ENCODE results near the gene CMIP.

DNA sequence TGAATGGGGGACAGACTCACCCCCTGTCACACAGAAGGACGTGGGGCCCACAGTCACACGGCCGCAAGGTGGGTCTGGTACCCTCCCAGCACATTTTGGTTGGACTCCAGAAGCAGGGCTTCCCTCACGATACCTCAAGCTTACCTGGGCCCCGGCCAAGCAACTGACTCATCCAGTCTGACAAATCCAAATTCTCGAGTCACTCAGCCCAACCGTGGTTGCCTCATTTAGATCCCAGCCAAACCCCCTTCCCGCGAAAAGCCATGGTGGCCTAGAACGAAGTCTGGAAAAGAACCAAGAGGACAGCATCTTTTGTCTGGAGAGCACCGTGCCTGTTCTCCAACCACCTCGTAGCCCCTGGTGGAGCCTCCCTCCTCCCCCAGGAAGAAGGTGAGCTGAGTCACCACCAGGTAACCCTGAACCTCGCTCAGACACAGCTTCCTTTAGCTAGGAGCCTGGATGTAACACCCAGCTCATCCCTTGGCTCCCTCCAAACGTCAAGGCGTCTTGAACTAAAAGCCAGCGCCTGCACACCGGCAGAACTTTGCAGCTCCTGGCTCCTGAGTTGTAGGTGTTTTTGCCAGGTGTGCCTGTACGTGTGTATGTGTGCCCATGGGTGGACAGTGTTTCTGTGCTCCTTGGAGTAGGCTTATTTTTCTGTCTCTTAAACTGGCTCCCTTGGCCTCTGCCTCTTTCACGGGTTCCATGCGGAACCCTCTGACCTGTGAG, 78.9 kb downstream of the CMIP start:
- TF ChIP-seq, protein P1, sequence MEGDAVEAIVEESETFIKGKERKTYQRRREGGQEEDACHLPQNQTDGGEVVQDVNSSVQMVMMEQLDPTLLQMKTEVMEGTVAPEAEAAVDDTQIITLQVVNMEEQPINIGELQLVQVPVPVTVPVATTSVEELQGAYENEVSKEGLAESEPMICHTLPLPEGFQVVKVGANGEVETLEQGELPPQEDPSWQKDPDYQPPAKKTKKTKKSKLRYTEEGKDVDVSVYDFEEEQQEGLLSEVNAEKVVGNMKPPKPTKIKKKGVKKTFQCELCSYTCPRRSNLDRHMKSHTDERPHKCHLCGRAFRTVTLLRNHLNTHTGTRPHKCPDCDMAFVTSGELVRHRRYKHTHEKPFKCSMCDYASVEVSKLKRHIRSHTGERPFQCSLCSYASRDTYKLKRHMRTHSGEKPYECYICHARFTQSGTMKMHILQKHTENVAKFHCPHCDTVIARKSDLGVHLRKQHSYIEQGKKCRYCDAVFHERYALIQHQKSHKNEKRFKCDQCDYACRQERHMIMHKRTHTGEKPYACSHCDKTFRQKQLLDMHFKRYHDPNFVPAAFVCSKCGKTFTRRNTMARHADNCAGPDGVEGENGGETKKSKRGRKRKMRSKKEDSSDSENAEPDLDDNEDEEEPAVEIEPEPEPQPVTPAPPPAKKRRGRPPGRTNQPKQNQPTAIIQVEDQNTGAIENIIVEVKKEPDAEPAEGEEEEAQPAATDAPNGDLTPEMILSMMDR (IDR thresholded peaks at IDR 0.05) = no peak
- no peak for TF ChIP-seq POLR2A (IDR thresholded peaks at IDR 0.05)
